IMR-90 (cell line): ENCODE data around the gene RARS2. TPM values are rescaled to one million over a fixed set of nuclear protein-coding genes. Genes with fewer than 3 reads are reported as not detected.

Experiments used
- ATAC-seq: fragments of 200-7000 bp; cut with Tn5 transposase; 2 replicates; pipeline ENCODE4 v1.9.1; 2020; ENCODE audit warnings: low read depth, mild to moderate bottlenecking, moderate library complexity
- BruUV-seq: library from RNA; stranded (reverse); fragments of 400-500 nt; replicated peaks from 2 replicates; lab custom pipeline; 2021; lab: Mats Ljungman, UMichigan
- CTCF ChIA-PET: fragments of 300-600 bp; formaldehyde crosslinking; extraction: SDS; loops from one replicate; lab custom pipeline; 2021; ENCODE audit warnings: antibody characterized with exemption; lab: Yijun Ruan, JAX
- POLR2A ChIA-PET: fragments of 300-600 bp; sonication (Branson Sonifier 250); formaldehyde crosslinking; loops from one replicate; lab custom pipeline; 2022; ENCODE audit warnings: antibody characterized with exemption; ENCODE audit not compliant: unreplicated experiment; lab: Charles Lee
- DNase-seq: peaks from one replicate; pipeline ENCODE4 v3.0.0; 2013
- H2AFZ ChIP-seq: replicated peaks from 2 replicates; pipeline ENCODE3; 2013; ENCODE audit warnings: low read length, mild to moderate bottlenecking; ENCODE audit not compliant: poor library complexity
- H2AK5ac ChIP-seq: 2 replicates; pipeline ENCODE4 v1.6.1; 2013; ENCODE audit warnings: low read depth, low read length, inconsistent platforms
- H2AK9ac ChIP-seq: replicated peaks from 2 replicates; pipeline ENCODE3; 2013; ENCODE audit warnings: mild to moderate bottlenecking, low read depth, low read length, moderate library complexity; ENCODE audit not compliant: poor library complexity
- H2BK120ac ChIP-seq: 2 replicates; pipeline ENCODE4 v1.6.1; 2013; ENCODE audit warnings: low read depth, low read length, inconsistent platforms
- H2BK15ac ChIP-seq: 3 replicates; pipeline ENCODE4 v1.6.1; 2013; ENCODE audit warnings: low read depth, low read length, inconsistent platforms
- H2BK20ac ChIP-seq: 2 replicates; pipeline ENCODE4 v1.6.1; 2013; ENCODE audit warnings: low read depth, mild to moderate bottlenecking, inconsistent platforms, low read length, moderate library complexity
- H2BK5ac ChIP-seq: 2 replicates; pipeline ENCODE4 v1.6.1; 2013; ENCODE audit warnings: mild to moderate bottlenecking, low read depth, low read length, inconsistent platforms; ENCODE audit not compliant: poor library complexity, severe bottlenecking
- H3K14ac ChIP-seq: replicated peaks from 2 replicates; pipeline ENCODE4 v1.6.1; 2013; ENCODE audit warnings: low read depth, low read length, inconsistent platforms
- H3K18ac ChIP-seq: 2 replicates; pipeline ENCODE4 v1.6.1; 2013; ENCODE audit warnings: low read depth, low read length, control low read depth
- H3K23ac ChIP-seq: 2 replicates; pipeline ENCODE4 v1.6.1; 2013; ENCODE audit warnings: low read depth, low read length, inconsistent platforms
- H3K27ac ChIP-seq: 2 replicates; pipeline ENCODE4 v1.5.1; 2013; ENCODE audit warnings: mild to moderate bottlenecking, control low read depth, low read length; ENCODE audit not compliant: insufficient read depth
- H3K27me3 ChIP-seq: 2 replicates; pipeline ENCODE4 v1.6.1; 2013; ENCODE audit warnings: low read length; ENCODE audit not compliant: control insufficient read depth, insufficient read depth
- H3K36me3 ChIP-seq: 2 replicates; pipeline ENCODE4 v1.6.1; 2013; ENCODE audit warnings: low read length, mixed read lengths; ENCODE audit not compliant: control insufficient read depth, insufficient read depth
- H3K4ac ChIP-seq: 2 replicates; pipeline ENCODE4 v1.6.1; 2013; ENCODE audit warnings: low read depth, low read length, inconsistent platforms
- H3K4me1 ChIP-seq: 2 replicates; pipeline ENCODE4 v1.6.1; 2013; ENCODE audit warnings: low read length, mixed read lengths; ENCODE audit not compliant: control insufficient read depth, insufficient read depth
- H3K4me2 ChIP-seq: 2 replicates; pipeline ENCODE4 v1.6.1; 2013; ENCODE audit warnings: low read depth, mild to moderate bottlenecking, control low read depth, low read length, moderate library complexity
- H3K4me3 ChIP-seq: 2 replicates; pipeline ENCODE4 v1.5.1; 2013; ENCODE audit warnings: low read depth, mild to moderate bottlenecking, control low read depth, low read length, moderate library complexity; ENCODE audit not compliant: insufficient read depth
- H3K56ac ChIP-seq: 2 replicates; pipeline ENCODE4 v1.6.1; 2013; ENCODE audit warnings: low read length, inconsistent platforms; ENCODE audit not compliant: insufficient read depth; ENCODE audit errors: extremely low read depth
- H3K79me1 ChIP-seq, 2 experiments: 2 replicates each; pipeline ENCODE4 v1.6.1; 2013; ENCODE audit warnings: low read length in 2 of 2, inconsistent platforms in 1 of 2, low read depth in 1 of 2
- H3K9ac ChIP-seq: 2 replicates; pipeline ENCODE4 v1.6.1; 2013; ENCODE audit warnings: low read depth, low read length, control low read depth
- H3K9me1 ChIP-seq: 2 replicates; pipeline ENCODE4 v1.6.1; 2013; ENCODE audit warnings: low read length, inconsistent platforms; ENCODE audit not compliant: insufficient read depth
- H3K9me3 ChIP-seq: 2 replicates; pipeline ENCODE4 v1.6.1; 2013; ENCODE audit warnings: low read length; ENCODE audit not compliant: control insufficient read depth, insufficient read depth
- H4K20me1 ChIP-seq: 2 replicates; pipeline ENCODE4 v1.6.1; 2013; ENCODE audit warnings: low read length, inconsistent platforms; ENCODE audit not compliant: insufficient read depth
- H4K5ac ChIP-seq: 2 replicates; pipeline ENCODE4 v1.6.1; 2013; ENCODE audit warnings: mild to moderate bottlenecking, low read depth, low read length, control low read depth
- H4K8ac ChIP-seq, 2 experiments: 2 replicates each; pipeline ENCODE4 v1.6.1; 2013; ENCODE audit warnings: low read depth in 2 of 2, low read length in 2 of 2, control low read depth in 1 of 2, inconsistent platforms in 1 of 2
- H4K91ac ChIP-seq: 2 replicates; pipeline ENCODE4 v1.6.1; 2013; ENCODE audit warnings: low read depth, low read length, inconsistent platforms; ENCODE audit not compliant: insufficient read depth
- BHLHE40 ChIP-seq: fragments of 150-350 bp; IDR thresholded peaks from 2 replicates; pipeline ENCODE4 v1.6.1; 2016; ENCODE audit warnings: mild to moderate bottlenecking, low read depth, low read length
- CEBPB ChIP-seq: IDR thresholded peaks from 2 replicates; pipeline ENCODE4 v1.6.1; 2012; ENCODE audit warnings: low read depth, low read length, improper control_type of control experiment
- CHD1 ChIP-seq: IDR thresholded peaks from 2 replicates; pipeline ENCODE4 v1.6.1; 2012; ENCODE audit warnings: low read depth, low read length, improper control_type of control experiment
- CTCF ChIP-seq: conservative IDR thresholded peaks from 2 replicates; pipeline ENCODE4 v1.5.1; 2012; ENCODE audit warnings: mild to moderate bottlenecking, low read depth, low read length, improper control_type of control experiment
- ELK1 ChIP-seq: fragments of 150-350 bp; IDR thresholded peaks from 2 replicates; pipeline ENCODE4 v1.6.1; 2016; ENCODE audit warnings: low read depth, mild to moderate bottlenecking, low read length, moderate library complexity, borderline replicate concordance
- FOS ChIP-seq: fragments of 150-350 bp; IDR thresholded peaks from 2 replicates; pipeline ENCODE4 v1.6.1; 2016; ENCODE audit warnings: low read depth, low read length
- MAFK ChIP-seq: IDR thresholded peaks from 2 replicates; pipeline ENCODE4 v1.6.1; 2012; ENCODE audit warnings: low read depth, low read length, improper control_type of control experiment
- MAZ ChIP-seq: IDR thresholded peaks from 2 replicates; pipeline ENCODE4 v1.6.1; 2012; ENCODE audit warnings: low read depth, mild to moderate bottlenecking, low read length, improper control_type of control experiment, moderate library complexity, borderline replicate concordance
- MXI1 ChIP-seq: IDR thresholded peaks from 2 replicates; pipeline ENCODE4 v1.6.1; 2012; ENCODE audit warnings: low read depth, mild to moderate bottlenecking, low read length, moderate library complexity, borderline replicate concordance
- NFE2L2 ChIP-seq: fragments of 150-350 bp; IDR thresholded peaks from 2 replicates; pipeline ENCODE4 v1.6.1; 2016; ENCODE audit warnings: low read depth, mild to moderate bottlenecking, low read length
- POLR2A ChIP-seq: IDR thresholded peaks from 2 replicates; pipeline ENCODE4 v1.6.1; 2012; ENCODE audit warnings: mild to moderate bottlenecking, low read depth, low read length
- RAD21 ChIP-seq: IDR thresholded peaks from 2 replicates; pipeline ENCODE4 v1.6.1; 2012; ENCODE audit warnings: low read length, improper control_type of control experiment
- RCOR1 ChIP-seq: IDR thresholded peaks from 2 replicates; pipeline ENCODE4 v1.6.1; 2012; ENCODE audit warnings: mild to moderate bottlenecking, low read length, improper control_type of control experiment; ENCODE audit not compliant: insufficient replicate concordance
- RFX5 ChIP-seq: IDR thresholded peaks from 2 replicates; pipeline ENCODE4 v1.8.0; 2012; ENCODE audit warnings: low read depth, mild to moderate bottlenecking, low read length, moderate library complexity
- SMC3 ChIP-seq: fragments of 150-350 bp; IDR thresholded peaks from 2 replicates; pipeline ENCODE4 v1.6.1; 2016; ENCODE audit warnings: low read depth, mild to moderate bottlenecking, antibody characterized with exemption, low read length, moderate library complexity
- USF2 ChIP-seq: fragments of 150-350 bp; IDR thresholded peaks from 2 replicates; pipeline ENCODE4 v1.6.1; 2017; ENCODE audit warnings: mild to moderate bottlenecking, antibody characterized with exemption, low read length, low read depth
- WGBS, 2 experiments: methylation state at CpG; one replicate each; pipeline versions ENCODE4 v1.1.5 to v1.1.7; 2013; ENCODE audit warnings: missing lambda C conversion rate in 2 of 2; ENCODE audit not compliant: insufficient read length in 1 of 2; ENCODE audit errors: extremely low coverage in 2 of 2; 5-methylcytosine and 5-hydroxymethylcytosine counted together
- dilution Hi-C: fragments of 300-500 bp; cut with HindIII; formaldehyde crosslinking; loops from one replicate; pipeline ENCODE4 v1.14.3; 2018; ENCODE audit warnings: low sequenced_read_pairs; ENCODE audit not compliant: unreplicated experiment
- in situ Hi-C: fragments of 300-500 bp; cut with MboI; formaldehyde crosslinking; loops from 3 replicates; pipeline ENCODE4 v1.14.3; 2019; ENCODE audit warnings: low sequenced_read_pairs, inconsistent platforms, mixed read lengths
- intact Hi-C: fragments of 100-400 bp; cut with micrococcal nuclease; formaldehyde crosslinking; loops from 2 replicates; pipeline ENCODE4 v1.10.0; 2022
- polyA plus RNA-seq, 3 experiments: library from polyadenylated mRNA; depleted of rRNA; stranded (reverse); fragments of >200 nt; gene quantifications; 2 replicates each; pipeline ENCODE4 v1.2.3, GENCODE V29; 2012; ENCODE audit warnings: low replicate concordance in 1 of 3
- total RNA-seq: library from RNA; depleted of rRNA; stranded (reverse); fragments of >200 nt; gene quantifications from 2 replicates; pipeline ENCODE4 v1.2.3, GENCODE V29; 2012

The RARS2 gene
- total and polyA plus RNA-seq, 2 of the 4 experiments (the other 2 are of a cell fraction) = 19.9 to 33.0 TPM

- CTCF ChIA-PET = no interaction called here
- Histone ChIP-seq H2AK9ac (no peak overlapping the region), H2BK120ac (no peak overlapping the region), H3K18ac (no peak overlapping the region), H4K8ac (no peak overlapping the region), H3K4me3 (no peak overlapping the region), H3K36me3 (peaks cover 43% of the 10 kb centered on the region), H3K9me3 (peaks cover 2% of the 10 kb centered on the region), H3K4ac (no peak overlapping the region), H2AK5ac (no peak overlapping the region), H3K14ac (no peak overlapping the region), H3K27ac (no peak overlapping the region), H2BK20ac (no peak overlapping the region), H3K23ac (no peak overlapping the region), H2AFZ (no peak overlapping the region), H4K91ac (no peak overlapping the region), H3K79me1 (peaks cover 18 to 19% of the 10 kb centered on the region in 2 experiments), H3K27me3 (no peaks in the 10 kb centered on the region), H4K20me1 (no peaks in the 10 kb centered on the region; the same call in 1 of the 2 replicates), H2BK5ac (no peak overlapping the region), H4K5ac (no peak overlapping the region), H2BK15ac (no peak overlapping the region), H3K56ac (no peak overlapping the region), H3K4me1 (no peaks in the 10 kb centered on the region; the same call in none of the 2 replicates), H3K9ac (no peak overlapping the region), H3K4me2 (no peak overlapping the region), H3K9me1 (peaks cover 6% of the 10 kb centered on the region; the same call in 1 of the 2 replicates)
- ATAC-seq (no peak; the same call in 1 of the 2 replicates), DNase-seq (no peak)
- no TSS peak for BruUV-seq
- TF ChIP-seq BHLHE40 (no peak), RFX5 (no peak), MXI1 (no peak), SMC3 (no peak), MAZ (no peak), POLR2A (no peak), RAD21 (no peak), USF2 (no peak), MAFK (no peak), RCOR1 (no peak), CHD1 (no peak), CEBPB (no peak), CTCF (no peak), ELK1 (no peak), NFE2L2 (no peak), FOS (no peak)
- intact Hi-C loops = no loop called here
- dilution Hi-C loops = no loop called here
- no CpG with 5 or more reads among the region's 2 CpGs for WGBS, 2 experiments
- in situ Hi-C loops = no loop called here
- POLR2A ChIA-PET = no interaction called here
Measured at GRCh38 chr6:87541744-87542143, 48.0 kb downstream of the RARS2 start.
